Natural killer cell (primary cell): ENCODE data around the gene UBASH3B. TPM values are rescaled to one million over a fixed set of nuclear protein-coding genes. Genes with fewer than 3 reads are reported as not detected.

Source experiments
- ATAC-seq, 3 donors: fragments of 150-1000 bp in 2 of 3; fragments of 200-7000 bp in 1 of 3; cut with Tn5 transposase; 1 replicate in 1 of 3; 2 replicates in 2 of 3; pipeline ENCODE4 v1.10.0; 2021; ENCODE audit warnings: mild to moderate bottlenecking in 2 of 3, moderate library complexity in 2 of 3
- DNase-seq, 2 donors: peaks; one replicate each; pipeline versions ENCODE4 v3.0.0 to v3.0.0-alpha.2; 2013 to 2021; ENCODE audit warnings: mixed read lengths in 1 of 2
- H3K27ac ChIP-seq: one replicate; pipeline ENCODE4 v1.5.1; 2013; ENCODE audit warnings: mild to moderate bottlenecking, low read length
- H3K27me3 ChIP-seq: one replicate; pipeline ENCODE4 v1.6.1; 2013; ENCODE audit warnings: low read length; ENCODE audit not compliant: control insufficient read depth, insufficient read depth
- H3K36me3 ChIP-seq: one replicate; pipeline ENCODE4 v1.6.1; 2013; ENCODE audit warnings: low read length; ENCODE audit not compliant: control insufficient read depth, insufficient read depth
- H3K4me1 ChIP-seq: one replicate; pipeline ENCODE4 v1.6.1; 2013; ENCODE audit warnings: low read length; ENCODE audit not compliant: control insufficient read depth, insufficient read depth
- H3K4me3 ChIP-seq: one replicate; pipeline ENCODE4 v1.5.1; 2013; ENCODE audit warnings: low read length
- H3K9me3 ChIP-seq: one replicate; pipeline ENCODE4 v1.6.1; 2013; ENCODE audit warnings: low read length; ENCODE audit not compliant: control insufficient read depth, insufficient read depth
- H3K27ac Mint-ChIP-seq, 2 donors: one replicate each; pipeline ENCODE4 v1.8.0; 2022; ENCODE audit warnings: mild to moderate bottlenecking in 2 of 2, mixed read lengths in 2 of 2, moderate library complexity in 1 of 2
- H3K27me3 Mint-ChIP-seq, 2 donors: one replicate each; pipeline ENCODE4 v1.8.0; 2022; ENCODE audit warnings: low read depth in 2 of 2, mixed read lengths in 2 of 2
- H3K36me3 Mint-ChIP-seq: one replicate; pipeline ENCODE4 v1.8.0; 2022; ENCODE audit warnings: mixed read lengths
- H3K4me1 Mint-ChIP-seq, 2 donors: one replicate each; pipeline ENCODE4 v1.8.0; 2022; ENCODE audit warnings: mixed read lengths in 2 of 2
- H3K4me3 Mint-ChIP-seq: one replicate; pipeline ENCODE4 v1.8.0; 2022; ENCODE audit warnings: mild to moderate bottlenecking, moderate library complexity, mixed read lengths
- H3K9me3 Mint-ChIP-seq, 2 donors: one replicate each; pipeline ENCODE4 v1.8.0; 2022; ENCODE audit warnings: mixed read lengths in 2 of 2
- WGBS: methylation state at CpG from one replicate; pipeline ENCODE4 v1.1.7; 2013; ENCODE audit warnings: missing lambda C conversion rate; ENCODE audit not compliant: insufficient coverage; 5-methylcytosine and 5-hydroxymethylcytosine counted together
- intact Hi-C: fragments of 100-400 bp; cut with micrococcal nuclease; formaldehyde crosslinking; loops from one replicate; pipeline ENCODE4 v1.14.2; 2022
- total RNA-seq, 4 donors: library from RNA; stranded (reverse); fragments of 120-200 nt in 1 of 4; gene quantifications; one replicate each; pipeline versions ENCODE4 v1.2.3 to v1.2.4, GENCODE V29; 2013 to 2022
- TF ChIP-seq, protein P1 (sequence below): fragments of 200-600 bp; IDR thresholded peaks from one replicate; pipeline ENCODE4 v1.8.0; 2022; ENCODE audit warnings: antibody characterized with exemption

The UBASH3B gene
- total RNA-seq, 3 donors from 2014 or later (not counting 1 experiment from before 2014, with no cell fraction given) = 28.7 to 33.9 (median 33.5) TPM

GRCh38 chr11:122653916-122654585, 1.5 kb upstream of the UBASH3B start:
- ATAC-seq (no peak), DNase-seq (no peak)
- WGBS = 89% methylated on average over 7 of the region's 7 CpGs
- Histone ChIP-seq H3K4me3 (no peak overlapping the region), H3K27me3 (no peaks in the 10 kb centered on the region), H3K4me1 (peaks cover 25% of the 10 kb centered on the region), H3K36me3 (no peaks in the 10 kb centered on the region), H3K9me3 (no peaks in the 10 kb centered on the region), H3K27ac (no peak overlapping the region)
- Mint-ChIP-seq H3K36me3 (no peaks in the 10 kb centered on the region), H3K9me3 (no peaks in the 10 kb centered on the region), H3K27ac (no peak overlapping the region), H3K27me3 (peaks cover 2 to 13% of the 10 kb centered on the region in 2 donors), H3K4me1 (peaks cover 27 to 36% of the 10 kb centered on the region in 2 donors), H3K4me3 (peak overlapping the region; percentile 96)
- intact Hi-C loops = loop anchor here (2.0 kb wide), 1 partner anchor 63 kb away; no protein-coding TSS in a partner anchor
- TF ChIP-seq, protein P1, sequence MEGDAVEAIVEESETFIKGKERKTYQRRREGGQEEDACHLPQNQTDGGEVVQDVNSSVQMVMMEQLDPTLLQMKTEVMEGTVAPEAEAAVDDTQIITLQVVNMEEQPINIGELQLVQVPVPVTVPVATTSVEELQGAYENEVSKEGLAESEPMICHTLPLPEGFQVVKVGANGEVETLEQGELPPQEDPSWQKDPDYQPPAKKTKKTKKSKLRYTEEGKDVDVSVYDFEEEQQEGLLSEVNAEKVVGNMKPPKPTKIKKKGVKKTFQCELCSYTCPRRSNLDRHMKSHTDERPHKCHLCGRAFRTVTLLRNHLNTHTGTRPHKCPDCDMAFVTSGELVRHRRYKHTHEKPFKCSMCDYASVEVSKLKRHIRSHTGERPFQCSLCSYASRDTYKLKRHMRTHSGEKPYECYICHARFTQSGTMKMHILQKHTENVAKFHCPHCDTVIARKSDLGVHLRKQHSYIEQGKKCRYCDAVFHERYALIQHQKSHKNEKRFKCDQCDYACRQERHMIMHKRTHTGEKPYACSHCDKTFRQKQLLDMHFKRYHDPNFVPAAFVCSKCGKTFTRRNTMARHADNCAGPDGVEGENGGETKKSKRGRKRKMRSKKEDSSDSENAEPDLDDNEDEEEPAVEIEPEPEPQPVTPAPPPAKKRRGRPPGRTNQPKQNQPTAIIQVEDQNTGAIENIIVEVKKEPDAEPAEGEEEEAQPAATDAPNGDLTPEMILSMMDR = no peak

DNA sequence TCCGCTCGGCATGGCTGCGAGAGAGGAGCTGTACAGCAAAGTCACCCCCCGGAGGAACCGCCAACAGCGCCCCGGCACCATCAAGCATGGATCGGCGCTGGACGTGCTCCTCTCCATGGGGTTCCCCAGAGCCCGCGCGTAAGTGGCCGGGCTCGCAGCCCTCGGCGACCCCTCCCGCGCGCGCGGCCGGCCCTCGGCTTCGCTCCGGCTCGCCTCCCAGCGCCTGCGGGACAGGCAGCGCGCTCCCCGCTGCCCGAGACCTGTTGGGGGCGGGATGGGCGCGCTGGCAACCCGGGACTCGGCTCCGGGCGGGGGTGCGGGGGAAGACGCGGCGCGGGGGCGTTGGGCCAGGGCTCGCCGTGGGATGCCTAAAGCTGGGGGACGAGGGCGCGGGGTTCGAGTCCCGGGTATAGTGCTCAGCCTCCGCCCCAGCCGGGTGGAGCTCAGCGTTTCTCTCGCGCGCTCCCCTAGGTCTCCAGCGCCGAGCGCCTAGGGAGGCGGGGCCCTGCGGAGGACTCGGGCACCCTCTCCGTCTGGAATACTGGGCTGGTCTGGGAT, 630 bp downstream of the UBASH3B start:
- H3K27ac ChIP-seq = peak overlapping the region; percentile 61
- peak overlapping the region; percentile 79 to 88 for H3K27ac Mint-ChIP-seq
- TF ChIP-seq, protein P1 = no peak
- DNase-seq (peak; percentile 38 to 64), ATAC-seq (peak; percentile 54 to 73 (median 72))
- under 1% methylated on average over 66 of the region's 66 CpGs for WGBS
- peak overlapping the region; percentile 96 for H3K4me3 Mint-ChIP-seq
- peak overlapping the region; percentile 72 for H3K4me3 ChIP-seq
- no peaks in the 10 kb centered on the region for H3K36me3 ChIP-seq
- H3K27me3 Mint-ChIP-seq = peaks cover 0 to 13% of the 10 kb centered on the region in 2 donors
- H3K36me3 Mint-ChIP-seq = no peaks in the 10 kb centered on the region
- peaks cover 39% of the 10 kb centered on the region for H3K4me1 ChIP-seq
- H3K27me3 ChIP-seq = no peaks in the 10 kb centered on the region
- H3K4me1 Mint-ChIP-seq = peaks cover 40 to 46% of the 10 kb centered on the region in 2 donors
- intact Hi-C loops = loop anchor here (2.0 to 5.0 kb wide), 2 partner anchors 41 to 99 kb away; no protein-coding TSS in a partner anchor
- H3K9me3 ChIP-seq = no peaks in the 10 kb centered on the region
- no peaks in the 10 kb centered on the region for H3K9me3 Mint-ChIP-seq

DNA sequence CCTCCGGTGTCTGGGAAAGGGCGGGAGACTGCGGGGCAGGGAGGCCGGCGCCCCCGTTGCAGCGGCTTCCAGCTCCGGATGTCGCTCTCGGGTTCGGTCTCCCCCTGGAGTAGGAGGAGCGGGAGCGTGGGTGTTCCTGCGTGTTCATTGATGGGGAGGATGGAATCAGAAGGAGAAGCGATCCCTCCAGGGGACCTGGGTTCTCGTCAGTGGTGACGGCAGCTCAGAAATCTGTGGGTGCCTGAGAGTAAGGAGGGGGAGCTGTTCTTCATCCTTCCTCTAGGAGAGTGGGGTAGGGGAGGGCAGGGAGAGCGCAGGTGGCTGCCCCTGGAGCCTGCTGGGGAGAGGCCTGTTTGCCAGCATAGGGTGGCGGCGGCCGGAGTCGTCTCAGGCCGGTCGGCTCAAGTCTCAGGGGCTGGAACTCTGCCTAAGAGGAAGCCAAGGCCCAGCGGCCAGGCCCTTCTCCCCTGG, 1.1 kb downstream of the UBASH3B start:
- no peaks in the 10 kb centered on the region for H3K9me3 Mint-ChIP-seq
- Histone ChIP-seq H3K27me3 (no peaks in the 10 kb centered on the region), H3K36me3 (no peaks in the 10 kb centered on the region), H3K9me3 (no peaks in the 10 kb centered on the region), H3K27ac (no peak overlapping the region), H3K4me1 (peaks cover 39% of the 10 kb centered on the region), H3K4me3 (peak overlapping the region; percentile 72)
- peaks cover 0 to 13% of the 10 kb centered on the region in 2 donors for H3K27me3 Mint-ChIP-seq
- 3% methylated on average over 25 of the region's 25 CpGs for WGBS
- ATAC-seq (peak; percentile 3 to 35 (median 21)), DNase-seq (peak in 1 of 2 donors; percentile 62)
- intact Hi-C loops = loop anchor here (2.0 to 5.0 kb wide), 2 partner anchors 41 to 98 kb away; no protein-coding TSS in a partner anchor
- H3K4me1 Mint-ChIP-seq = peaks cover 40 to 46% of the 10 kb centered on the region in 2 donors
- no peaks in the 10 kb centered on the region for H3K36me3 Mint-ChIP-seq
- TF ChIP-seq, protein P1 = no peak
- peak overlapping the region; percentile 58 to 88 for H3K27ac Mint-ChIP-seq
- H3K4me3 Mint-ChIP-seq = peak overlapping the region; percentile 96
